GM10248 (cell line): ENCODE results near the gene SLC26A8.

Source experiments
- CTCF ChIA-PET: fragments of 300-600 bp; sonication (Branson Sonifier 250); formaldehyde crosslinking; extraction: SDS; loops from one replicate; lab custom pipeline; 2021; ENCODE audit warnings: antibody characterized with exemption; lab: Yijun Ruan, JAX
- POLR2A ChIA-PET: fragments of 350-650 bp; sonication (Branson Sonifier 250); formaldehyde crosslinking; extraction: SDS; loops from one replicate; lab custom pipeline; 2020; ENCODE audit warnings: antibody characterized with exemption; lab: Yijun Ruan, JAX
- DNase-seq: peaks from one replicate; pipeline ENCODE4 v3.0.0; 2012; ENCODE audit errors: extremely low spot score
- CTCF ChIP-seq: IDR thresholded peaks from 2 replicates; pipeline ENCODE4 v1.5.1; 2012; ENCODE audit warnings: mild to moderate bottlenecking, low read depth; ENCODE audit errors: extremely low read depth, missing control alignments, control extremely low read depth

Gene SLC26A8

GRCh38 chr6:36042618-36043260, 18.3 kb upstream of the SLC26A8 start:
- POLR2A ChIA-PET, result interaction anchor here (0.8 kb wide), 1 partner anchor 14 kb away, joined by 3 read pairs; no protein-coding TSS in a partner anchor

GRCh38 chr6:36040958-36041357, 16.5 kb upstream of the SLC26A8 start:
- ChIA-PET POLR2A (no interaction called here), CTCF (interaction anchor here (1.6 kb wide), 1 partner anchor 13 kb away, joined by 5 read pairs; the partner anchor contains the start of gene MAPK14)
- TF ChIP-seq CTCF, result no peak
- DNase-seq, result no peak

More at GRCh38 chr6:36042618-36043260, 18.3 kb upstream of the SLC26A8 start:
- TF ChIP-seq CTCF, result no peak
- CTCF ChIA-PET, result interaction anchor here (0.8 to 1.6 kb wide), 6 partner anchors 9 to 31 kb away, joined by 3 to 8 read pairs (median 4); partner anchors contain the start of gene MAPK14
- no peak for DNase-seq

- DNase-seq, result no peak
- no peak for TF ChIP-seq CTCF
- POLR2A ChIA-PET, result no interaction called here
- CTCF ChIA-PET, result interaction anchor here (1.9 to 2.4 kb wide), 5 partner anchors 7 to 56 kb away, joined by 4 to 11 read pairs (median 7); no protein-coding TSS in a partner anchor
Observed at GRCh38 chr6:36039112-36039511, 14.7 kb upstream of the SLC26A8 start.

GRCh38 chr6:36038120-36038876, 13.9 kb upstream of the SLC26A8 start:
- ChIA-PET CTCF (interaction anchor here (1.4 to 2.4 kb wide), 6 partner anchors 8 to 57 kb away, joined by 4 to 11 read pairs (median 6); partner anchors contain the start of gene MAPK14), POLR2A (interaction anchor here (1.3 kb wide), 1 partner anchor 11 kb away, joined by 4 read pairs; the partner anchor contains the start of gene MAPK14)
- TF ChIP-seq CTCF, result no peak
- DNase-seq, result no peak

GRCh38 chr6:36035225-36035624, 10.8 kb upstream of the SLC26A8 start:
- no peak for TF ChIP-seq CTCF
- ChIA-PET POLR2A (interaction anchor here (0.9 kb wide), 1 partner anchor 8 kb away, joined by 3 read pairs; the partner anchor contains the start of gene MAPK14), CTCF (interaction anchor here (0.8 to 2.1 kb wide), 4 partner anchors 9 to 60 kb away, joined by 3 to 9 read pairs (median 3); no protein-coding TSS in a partner anchor)
- DNase-seq, result no peak

- ChIA-PET CTCF (interaction anchor here (2.3 kb wide), 2 partner anchors 8 to 61 kb away, joined by 8 to 20 read pairs; no protein-coding TSS in a partner anchor), POLR2A (no interaction called here)
- no peak for TF ChIP-seq CTCF
- DNase-seq, result no peak
Observed at GRCh38 chr6:36034441-36034840, 10.0 kb upstream of the SLC26A8 start.
